Measurements from ENCODE around the gene NUP160. TPM values are rescaled to one million over a fixed set of nuclear protein-coding genes. Genes with fewer than 3 reads are reported as not detected.
A peak's percentile ranks its signal among the peaks of the same experiment; 100 is the strongest.

NUP160 gene
- total and polyA plus RNA-seq, 2 of the 13 experiments (the other 11 are each of a cell fraction or from before 2014, with no cell fraction given), result 28.3 to 43.5 TPM

- H3K27me3 ChIP-seq (ENCODE audit: control insufficient read depth in 1 of 2, insufficient read depth in 2 of 2, low read length in 2 of 2), result no peaks in the 10 kb centered on the region; a peak in 2 of 5 replicates
- FAIRE-seq (no peak), DNase-seq (ENCODE audit: low spot score) (no peak), ATAC-seq (no peak)
- in situ Hi-C loops (cut with HindIII; ENCODE audit: extremely low pct_ligation_motif_present, low pct_unique_long_range_greater_than_20kb), result no loop called here
- H3K27ac ChIP-seq (ENCODE audit: extremely low read length, insufficient read depth, low read length), result peak overlapping the region; percentile 99
- CTCF ChIA-PET (ENCODE audit: low intra/inter-chr PET ratio, low total read pairs), result no interaction called here
- H3K79me2 ChIP-seq (ENCODE audit: insufficient read depth, low read length), result peaks cover 42% of the 10 kb centered on the region
- WGBS (ENCODE audit: low lambda C conversion rate), result 64% methylated on average over 12 of the region's 12 CpGs
- POLR2A ChIA-PET, result interaction anchor here (1.3 to 1.7 kb wide), 4 partner anchors 17 to 120 kb away, joined by 3 to 5 read pairs (median 3); partner anchors contain the start of gene AGBL2
- no peak overlapping the region for H2AFZ ChIP-seq (ENCODE audit: low read length)
- intact Hi-C loops (cut with micrococcal nuclease; ENCODE audit: unreplicated experiment), result no loop called here
- peaks cover 16% of the 10 kb centered on the region for H4K20me1 ChIP-seq (ENCODE audit: insufficient read depth, low read length)
- BruUV-seq (replicated peaks), result TSS peak; percentile 97
- H3K4me2 ChIP-seq (ENCODE audit: low read depth, low read length), result peak overlapping the region; percentile 100
- H3K4me1 ChIP-seq (ENCODE audit: insufficient read depth, low read length), result peaks cover 21% of the 10 kb centered on the region
- peaks cover 2 to 12% of the 10 kb centered on the region in 2 experiments; a peak in 2 of 5 replicates for H3K36me3 ChIP-seq (replicated peaks in 1 of 2; ENCODE audit: control insufficient read depth in 1 of 2, insufficient read depth in 2 of 2, low read length in 2 of 2)
- peak overlapping the region; percentile 77 to 81 (median 80) for H3K4me3 ChIP-seq (replicated peaks in 1 of 3; ENCODE audit: insufficient read depth in 1 of 3, low read depth in 2 of 3, low read length in 3 of 3)
- no peaks in the 10 kb centered on the region for H3K9me3 ChIP-seq (ENCODE audit: low read length)
- peak overlapping the region; percentile 99 for H3K9ac ChIP-seq (ENCODE audit: insufficient read depth, low read depth, low read length)
- TF ChIP-seq POLR2A (IDR thresholded peaks at IDR 0.05; ENCODE audit: insufficient read depth in 1 of 2, low read depth in 2 of 2, low read length in 2 of 2) (peak in 1 of 2 experiments; percentile 41; a peak in 1 of 4 replicates), MTA1 (CRISPR knock-in tag; IDR thresholded peaks at IDR 0.05; ENCODE audit: borderline replicate concordance) (no peak), TAF15 (IDR thresholded peaks at IDR 0.05; ENCODE audit: low read depth, low read length, poor library complexity, severe bottlenecking) (no peak), CENPBD1 (CRISPR knock-in tag; IDR thresholded peaks at IDR 0.05; ENCODE audit: borderline replicate concordance, low read depth) (0 out of 2 replicates have a peak, but pooled peaks have one; percentile 50), ZBTB38 (CRISPR knock-in tag; IDR thresholded peaks at IDR 0.05) (peak; percentile 49; the same call in 1 of the 2 replicates), ZNF18 (CRISPR knock-in tag; IDR thresholded peaks at IDR 0.05; ENCODE audit: insufficient replicate concordance) (no peak), PITX1 (CRISPR knock-in tag; IDR thresholded peaks at IDR 0.05) (no peak), KLF9 (CRISPR knock-in tag; IDR thresholded peaks at IDR 0.05; ENCODE audit: low read depth) (no peak), ARID3A (IDR thresholded peaks at IDR 0.05; ENCODE audit: low read depth, low read length) (no peak), EHMT2 (IDR thresholded peaks at IDR 0.05; ENCODE audit: borderline replicate concordance, low read depth, low read length) (no peak), ZFP41 (CRISPR knock-in tag; IDR thresholded peaks at IDR 0.05; ENCODE audit: borderline replicate concordance) (no peak), CSRNP1 (CRISPR knock-in tag; IDR thresholded peaks at IDR 0.05) (no peak), IRX3 (CRISPR knock-in tag; IDR thresholded peaks at IDR 0.05; ENCODE audit: borderline replicate concordance, low read depth) (0 out of 2 replicates have a peak, but pooled peaks have one; percentile 9), PBX2 (CRISPR knock-in tag; IDR thresholded peaks at IDR 0.05) (no peak)
Observed at GRCh38 chr11:47768101-47768612, 80.0 kb downstream of the NUP160 start.

All from HepG2 (cell line).